Activated T-cell treated with anti-CD3 and anti-CD28 coated beads, Interleukin-2, amount 50 U/mL, for 4 hours (primary cell): Measurements from ENCODE around the gene DLG4. TPM values are rescaled to one million over a fixed set of nuclear protein-coding genes. Genes with fewer than 3 reads are reported as not detected.
"Not testable (repeated sequence)": the region's sequence is repeated elsewhere in the genome, so short reads cannot be mapped to it uniquely, and the experiment has no call there.

ENCODE experiments used
- ATAC-seq, 2 donors: fragments of 200-7000 bp; cut with Tn5 transposase; one replicate each; pipeline ENCODE4 v1.10.0; 2021
- DNase-seq: peaks from one replicate; pipeline ENCODE4 v3.0.0-alpha.2; 2020
- H3K27me3 Mint-ChIP-seq: one replicate; pipeline ENCODE4 v1.8.0; 2021; ENCODE audit warnings: low read depth, mixed read lengths
- H3K36me3 Mint-ChIP-seq: one replicate; pipeline ENCODE4 v1.8.0; 2022; ENCODE audit warnings: mixed read lengths; ENCODE audit not compliant: insufficient read depth
- H3K4me1 Mint-ChIP-seq: one replicate; pipeline ENCODE4 v1.8.0; 2021; ENCODE audit warnings: low read depth, mixed read lengths
- H3K4me3 Mint-ChIP-seq: one replicate; pipeline ENCODE4 v1.8.0; 2021; ENCODE audit warnings: mild to moderate bottlenecking, moderate library complexity, mixed read lengths
- H3K9me3 Mint-ChIP-seq: one replicate; pipeline ENCODE4 v1.8.0; 2021; ENCODE audit warnings: mixed read lengths
- total RNA-seq, 3 donors: library from RNA; stranded (reverse); gene quantifications; one replicate each; pipeline ENCODE4 v1.2.1, GENCODE V29; 2021

Gene DLG4
- total RNA-seq, 3 donors from 2014 or later, result 4.2 to 6.5 (median 5.7) TPM

- not testable (repeated sequence) for DNase-seq, H3K4me1 Mint-ChIP-seq, H3K36me3 Mint-ChIP-seq, ATAC-seq, H3K9me3 Mint-ChIP-seq, H3K4me3 Mint-ChIP-seq, H3K27me3 Mint-ChIP-seq
Measured at GRCh38 chr17:7168841-7169564, 50.6 kb downstream of the DLG4 start.

- no peak overlapping the region for H3K4me3 Mint-ChIP-seq
- peaks cover 1% of the 10 kb centered on the region for H3K27me3 Mint-ChIP-seq
- ATAC-seq (no peak), DNase-seq (no peak)
- no peaks in the 10 kb centered on the region for H3K4me1 Mint-ChIP-seq
- H3K9me3 Mint-ChIP-seq, result peaks cover 6% of the 10 kb centered on the region
- no peaks in the 10 kb centered on the region for H3K36me3 Mint-ChIP-seq
Measured at GRCh38 chr17:7167832-7168231, 51.8 kb downstream of the DLG4 start.

DNA sequence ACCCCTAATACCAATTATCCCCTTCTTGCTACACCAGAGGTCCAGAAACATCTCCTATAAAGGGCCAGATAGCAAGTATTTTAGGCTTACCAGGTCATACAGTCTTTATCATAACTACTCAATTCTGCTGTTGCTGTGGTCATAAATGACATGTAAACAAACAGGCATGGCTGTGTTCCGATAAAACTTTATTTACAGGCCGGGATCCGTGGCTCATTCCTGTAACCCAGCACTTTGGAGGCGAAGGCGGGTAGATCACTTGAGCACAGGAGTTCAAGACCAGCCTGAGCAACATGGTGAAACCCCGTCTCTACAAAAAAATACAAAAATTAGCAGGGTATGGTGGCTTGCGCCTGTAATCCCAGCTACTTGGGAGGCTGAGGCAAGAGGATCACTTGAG lies 52.8 kb downstream of the DLG4 start:
- Mint-ChIP-seq H3K4me3 (no peak overlapping the region), H3K4me1 (no peaks in the 10 kb centered on the region), H3K27me3 (peaks cover 5% of the 10 kb centered on the region), H3K9me3 (peaks cover 6% of the 10 kb centered on the region), H3K36me3 (no peaks in the 10 kb centered on the region)
- ATAC-seq (no peak), DNase-seq (no peak)

DNA sequence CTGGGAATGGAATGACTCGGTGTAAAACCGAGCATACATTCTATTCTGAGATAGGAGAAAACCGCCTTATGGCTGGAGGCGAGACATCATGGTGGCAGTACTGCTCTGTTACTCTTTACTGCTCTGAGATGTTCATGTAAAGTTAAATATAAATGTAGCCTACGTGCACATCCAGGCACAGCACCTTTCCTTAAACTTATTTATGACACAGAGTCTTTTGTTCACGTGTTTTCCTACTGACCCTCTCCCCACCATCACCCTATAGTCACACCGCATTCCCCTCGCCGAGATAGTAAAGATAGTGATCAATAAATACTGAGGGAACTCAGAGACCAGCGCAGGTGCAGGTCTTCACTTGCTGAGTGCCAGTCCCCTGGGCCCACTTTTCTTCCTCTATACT lies 60.1 kb downstream of the DLG4 start:
- not testable (repeated sequence) for H3K9me3 Mint-ChIP-seq, DNase-seq, H3K36me3 Mint-ChIP-seq, H3K4me3 Mint-ChIP-seq, H3K4me1 Mint-ChIP-seq, ATAC-seq
- peaks cover 28% of the 10 kb centered on the region for H3K27me3 Mint-ChIP-seq

DNA sequence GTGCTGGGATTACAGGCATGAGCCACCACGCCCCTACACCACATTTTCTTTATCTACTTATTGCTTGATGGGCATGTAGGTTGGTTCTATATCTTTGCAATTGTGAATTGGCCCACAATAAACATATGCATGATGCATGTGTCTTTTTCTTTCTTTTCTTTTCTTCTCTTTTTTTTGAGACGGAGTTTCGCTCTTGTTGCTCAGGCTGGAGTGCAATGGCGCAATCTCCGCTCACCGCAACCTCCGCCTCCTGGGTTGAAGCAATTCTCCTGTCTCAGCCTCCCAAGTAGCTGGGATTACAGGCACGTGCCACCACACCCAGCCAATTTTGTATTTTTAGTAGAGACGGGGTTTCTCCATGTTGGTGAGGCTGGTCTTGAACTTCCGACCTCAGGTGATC lies 61.2 kb downstream of the DLG4 start:
- H3K36me3 Mint-ChIP-seq, H3K4me3 Mint-ChIP-seq, H3K4me1 Mint-ChIP-seq, DNase-seq, ATAC-seq, H3K9me3 Mint-ChIP-seq: not testable (repeated sequence)
- H3K27me3 Mint-ChIP-seq, result peaks cover 35% of the 10 kb centered on the region

DNA sequence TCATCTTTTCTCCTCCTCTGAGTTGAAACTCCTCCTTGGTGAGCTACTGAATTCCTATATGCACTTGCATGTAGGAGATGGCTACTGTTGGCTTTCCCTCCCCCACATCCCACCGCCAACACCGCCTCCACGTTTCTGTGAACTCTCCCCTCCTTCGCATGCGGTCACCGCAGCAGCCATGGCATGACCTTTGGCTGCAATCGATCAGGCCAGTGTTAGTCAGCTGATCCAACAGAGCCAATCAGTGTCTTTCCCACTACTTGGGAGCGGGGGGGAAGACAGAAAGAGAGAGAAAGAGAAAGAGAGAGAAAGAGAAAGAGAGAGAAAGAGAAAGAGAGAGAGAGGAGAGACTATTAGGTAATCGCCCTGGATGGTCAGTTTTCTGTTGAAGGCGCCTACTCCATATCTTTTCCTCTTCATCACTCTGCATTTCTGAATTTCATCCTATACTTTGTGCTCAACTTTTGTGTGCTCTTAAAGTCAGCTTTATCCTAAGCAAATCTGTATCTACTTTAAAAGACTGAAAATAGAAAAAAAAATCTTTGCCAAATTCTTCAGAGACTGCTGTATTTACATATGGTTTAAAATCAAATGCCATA lies 63.2 kb downstream of the DLG4 start:
- ATAC-seq (no peak), DNase-seq (no peak)
- Mint-ChIP-seq H3K27me3 (peaks cover 36% of the 10 kb centered on the region), H3K36me3 (no peaks in the 10 kb centered on the region), H3K4me1 (no peaks in the 10 kb centered on the region), H3K9me3 (no peaks in the 10 kb centered on the region), H3K4me3 (no peak overlapping the region)

GRCh38 chr17:7147772-7148171 lies 71.9 kb downstream of the DLG4 start:
- peaks cover 6% of the 10 kb centered on the region for H3K27me3 Mint-ChIP-seq
- H3K36me3 Mint-ChIP-seq, result no peaks in the 10 kb centered on the region
- ATAC-seq (peak in 1 of 2 donors; percentile 41), DNase-seq (no peak)
- no peaks in the 10 kb centered on the region for H3K9me3 Mint-ChIP-seq
- no peak overlapping the region for H3K4me3 Mint-ChIP-seq
- H3K4me1 Mint-ChIP-seq, result no peaks in the 10 kb centered on the region

- peaks cover 3% of the 10 kb centered on the region for H3K27me3 Mint-ChIP-seq
- no peaks in the 10 kb centered on the region for H3K9me3 Mint-ChIP-seq
- DNase-seq, result no peak
- H3K4me1 Mint-ChIP-seq, result no peaks in the 10 kb centered on the region
- no peak overlapping the region for H3K4me3 Mint-ChIP-seq
- no peak for ATAC-seq
- no peaks in the 10 kb centered on the region for H3K36me3 Mint-ChIP-seq
Measured at GRCh38 chr17:7146115-7146514, 73.5 kb downstream of the DLG4 start.

- Mint-ChIP-seq H3K9me3 (no peaks in the 10 kb centered on the region), H3K36me3 (no peaks in the 10 kb centered on the region), H3K4me3 (no peak overlapping the region), H3K4me1 (no peaks in the 10 kb centered on the region), H3K27me3 (peaks cover 3% of the 10 kb centered on the region)
- no peak for ATAC-seq
- DNase-seq, result no peak
Measured at GRCh38 chr17:7144213-7144612, 75.4 kb downstream of the DLG4 start.

DNA sequence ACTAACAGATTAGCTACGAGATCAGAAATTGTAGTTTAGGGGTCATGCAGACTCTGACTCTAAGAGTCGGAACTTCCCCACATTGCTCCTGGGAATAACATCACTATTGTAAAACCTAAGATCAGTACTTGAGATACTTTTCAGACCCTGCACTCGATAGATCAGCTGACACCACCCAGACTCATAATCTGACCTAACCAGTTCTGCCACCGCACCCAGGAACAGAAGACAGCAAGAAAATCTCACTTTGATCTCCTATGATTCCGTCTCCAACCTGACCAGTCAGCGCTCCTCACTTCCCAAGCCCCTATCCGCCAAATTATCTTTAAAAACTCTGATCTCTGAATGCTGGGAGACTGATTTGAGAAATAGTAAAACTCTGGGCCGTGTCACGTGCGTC lies 77.8 kb downstream of the DLG4 start:
- no peaks in the 10 kb centered on the region for H3K9me3 Mint-ChIP-seq
- H3K27me3 Mint-ChIP-seq, result peaks cover 11% of the 10 kb centered on the region
- ATAC-seq (no peak), DNase-seq (no peak)
- no peaks in the 10 kb centered on the region for H3K4me1 Mint-ChIP-seq
- no peak overlapping the region for H3K4me3 Mint-ChIP-seq
- no peaks in the 10 kb centered on the region for H3K36me3 Mint-ChIP-seq

GRCh38 chr17:7139400-7139799 lies 80.2 kb downstream of the DLG4 start:
- DNase-seq (no peak), ATAC-seq (no peak)
- H3K4me3 Mint-ChIP-seq, result no peak overlapping the region
- H3K9me3 Mint-ChIP-seq, result no peaks in the 10 kb centered on the region
- H3K4me1 Mint-ChIP-seq, result peaks cover 3% of the 10 kb centered on the region
- H3K36me3 Mint-ChIP-seq, result no peaks in the 10 kb centered on the region
- peaks cover 11% of the 10 kb centered on the region for H3K27me3 Mint-ChIP-seq

GRCh38 chr17:7138800-7139381 lies 80.7 kb downstream of the DLG4 start:
- Mint-ChIP-seq H3K4me1 (peaks cover 3% of the 10 kb centered on the region), H3K9me3 (no peaks in the 10 kb centered on the region), H3K36me3 (no peaks in the 10 kb centered on the region), H3K27me3 (peaks cover 11% of the 10 kb centered on the region), H3K4me3 (no peak overlapping the region)
- DNase-seq, result no peak
- ATAC-seq, result no peak

DNA sequence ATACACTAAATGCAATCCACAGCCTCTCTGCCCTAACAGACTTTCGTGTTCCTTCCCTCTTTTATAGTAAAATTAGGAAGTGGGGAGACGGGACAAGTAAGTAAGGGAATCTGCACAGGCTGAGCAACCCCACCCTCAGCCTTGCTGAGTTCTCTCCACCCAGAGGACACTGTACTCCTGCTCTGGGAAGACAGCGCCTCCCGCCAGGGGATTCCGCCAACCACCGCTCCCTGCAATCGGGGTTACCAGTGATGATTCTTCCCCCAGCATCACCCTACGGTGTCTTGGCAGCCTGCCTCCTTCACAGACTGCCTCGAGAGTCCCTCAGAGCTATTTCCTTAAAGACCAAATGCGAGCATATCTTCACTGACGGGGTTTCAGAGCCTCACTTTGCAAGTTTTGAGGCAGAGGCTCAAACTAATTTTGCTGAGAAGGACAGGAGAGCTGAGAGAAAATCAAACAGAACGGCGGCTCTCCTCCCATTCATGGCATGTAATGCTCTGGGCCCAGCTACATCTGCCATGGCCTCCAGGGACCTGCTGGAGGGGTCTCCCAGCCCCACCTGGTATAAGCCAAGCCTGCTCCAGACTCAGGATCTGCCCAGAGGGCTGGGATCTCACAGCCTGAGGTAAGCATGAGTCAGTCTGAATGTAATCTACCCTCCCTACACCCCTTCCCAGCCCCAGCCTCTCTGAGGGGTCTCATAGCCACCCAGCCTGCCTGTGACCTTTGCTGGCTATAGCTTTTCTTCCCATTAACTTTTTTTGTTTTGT lies 82.3 kb downstream of the DLG4 start:
- Mint-ChIP-seq H3K9me3 (no peaks in the 10 kb centered on the region), H3K27me3 (peaks cover 11% of the 10 kb centered on the region), H3K4me3 (no peak overlapping the region), H3K36me3 (no peaks in the 10 kb centered on the region), H3K4me1 (peaks cover 16% of the 10 kb centered on the region)
- ATAC-seq (no peak), DNase-seq (no peak)
